ENCODE data around the gene PTPN18. TPM values are rescaled to one million over a fixed set of nuclear protein-coding genes. Genes with fewer than 3 reads are reported as not detected.

Gene PTPN18
- total and polyA plus RNA-seq, 2 donors (not counting 3 experiments of a cell fraction or from before 2014, with no cell fraction given), result 39.4 to 39.6 TPM

GRCh38 chr2:130319536-130319935 is 36.3 kb upstream of the PTPN18 start:
- H3K79me2 ChIP-seq (ENCODE audit: control insufficient read depth, insufficient read depth, low read length), result no peaks in the 10 kb centered on the region
- dilution Hi-C loops (cut with MboI; ENCODE audit: extremely low pct_ligation_motif_present, low sequenced_read_pairs) (no loop called here), intact Hi-C loops (cut with micrococcal nuclease) (no loop called here)
- no peak for TF ChIP-seq FOS (IDR thresholded peaks at IDR 0.05; ENCODE audit: borderline replicate concordance, insufficient read depth, low read length)
- DNase-seq (ENCODE audit: low read depth, low spot score) (no peak), FAIRE-seq (no peak)
- BruUV-seq (replicated peaks), result no TSS peak
- no peaks in the 10 kb centered on the region for H3K9me3 ChIP-seq (replicated peaks; ENCODE audit: control insufficient read depth, insufficient read depth, low read length)
- H3K9me1 ChIP-seq (replicated peaks; ENCODE audit: control insufficient read depth, extremely low read depth, insufficient read depth, low read length), result no peaks in the 10 kb centered on the region
- H3K27me3 ChIP-seq (ENCODE audit: control insufficient read depth in 2 of 2, insufficient read depth in 2 of 2, low read length in 2 of 2), result peaks cover 8 to 12% of the 10 kb centered on the region in 2 experiments
- no peak overlapping the region for H3K4me3 ChIP-seq (replicated peaks in 1 of 3; ENCODE audit: insufficient read depth in 1 of 3, low read depth in 1 of 3, low read length in 3 of 3)
- no peak overlapping the region for H3K27ac ChIP-seq (ENCODE audit: insufficient read depth, low read depth, low read length)
- H3K4me2 ChIP-seq (ENCODE audit: insufficient read depth, low read length), result no peak overlapping the region
- ChIA-PET POLR2A (no interaction called here), CTCF (interaction anchor here (1.4 to 1.5 kb wide), 2 partner anchors 11 to 14 kb away, joined by 3 to 5 read pairs; no protein-coding TSS in a partner anchor)
- no peaks in the 10 kb centered on the region for H4K20me1 ChIP-seq (replicated peaks; ENCODE audit: control insufficient read depth, extremely low read depth, insufficient read depth, low read length)
- no peak overlapping the region for H3K9ac ChIP-seq (replicated peaks; ENCODE audit: extremely low read depth, insufficient read depth, low read length)
- H3K36me3 ChIP-seq (ENCODE audit: control insufficient read depth in 2 of 2, extremely low read depth in 1 of 2, insufficient read depth in 2 of 2, low read length in 2 of 2), result no peaks in the 10 kb centered on the region
- no peak overlapping the region for H2AFZ ChIP-seq (ENCODE audit: low read depth, low read length)
- no peaks in the 10 kb centered on the region for H3K4me1 ChIP-seq (ENCODE audit: control insufficient read depth, extremely low read depth, insufficient read depth, low read length)

GRCh38 chr2:130327703-130328527 is 27.9 kb upstream of the PTPN18 start:
- H2AFZ ChIP-seq (ENCODE audit: low read depth, low read length), result no peak overlapping the region
- H3K36me3 ChIP-seq (ENCODE audit: control insufficient read depth in 2 of 2, extremely low read depth in 1 of 2, insufficient read depth in 2 of 2, low read length in 2 of 2), result no peaks in the 10 kb centered on the region
- H3K4me3 ChIP-seq (replicated peaks in 1 of 3; ENCODE audit: insufficient read depth in 1 of 3, low read depth in 1 of 3, low read length in 3 of 3), result no peak overlapping the region
- no peak for DNase-seq (ENCODE audit: low read depth, low spot score)
- no peak overlapping the region for H3K27ac ChIP-seq (ENCODE audit: insufficient read depth, low read depth, low read length)
- peaks cover 12 to 35% of the 10 kb centered on the region in 2 experiments for H3K27me3 ChIP-seq (ENCODE audit: control insufficient read depth in 2 of 2, insufficient read depth in 2 of 2, low read length in 2 of 2)
- no peaks in the 10 kb centered on the region for H3K9me3 ChIP-seq (replicated peaks; ENCODE audit: control insufficient read depth, insufficient read depth, low read length)
- no peaks in the 10 kb centered on the region for H4K20me1 ChIP-seq (replicated peaks; ENCODE audit: control insufficient read depth, extremely low read depth, insufficient read depth, low read length)
- BruUV-seq (replicated peaks), result no TSS peak
- ChIA-PET POLR2A (interaction anchor here (0.6 kb wide), 1 partner anchor 9 kb away, joined by 8 read pairs; no protein-coding TSS in a partner anchor), CTCF (interaction anchor here (1.2 to 1.8 kb wide), 2 partner anchors 146 to 391 kb away, joined by 3 to 7 read pairs; partner anchors contain the start of gene SMPD4)
- TF ChIP-seq GATA2 (IDR thresholded peaks at IDR 0.05; ENCODE audit: insufficient read depth, insufficient read length, low read depth, low read length) (no peak), EZH2 (IDR thresholded peaks at IDR 0.05; ENCODE audit: borderline replicate concordance, low read depth, low read length, severe bottlenecking) (no peak), JUN (IDR thresholded peaks at IDR 0.05; ENCODE audit: borderline replicate concordance, insufficient read depth, insufficient read length, low read depth) (no peak), FOS (IDR thresholded peaks at IDR 0.05; ENCODE audit: borderline replicate concordance, insufficient read depth, low read length) (no peak)
- FAIRE-seq, result no peak
- no peaks in the 10 kb centered on the region for H3K79me2 ChIP-seq (ENCODE audit: control insufficient read depth, insufficient read depth, low read length)
- no peak overlapping the region for H3K9ac ChIP-seq (replicated peaks; ENCODE audit: extremely low read depth, insufficient read depth, low read length)
- intact Hi-C loops (cut with micrococcal nuclease) (no loop called here), dilution Hi-C loops (cut with MboI; ENCODE audit: extremely low pct_ligation_motif_present, low sequenced_read_pairs) (no loop called here)
- no peaks in the 10 kb centered on the region for H3K9me1 ChIP-seq (replicated peaks; ENCODE audit: control insufficient read depth, extremely low read depth, insufficient read depth, low read length)
- no peak overlapping the region for H3K4me2 ChIP-seq (ENCODE audit: insufficient read depth, low read length)
- no peaks in the 10 kb centered on the region for H3K4me1 ChIP-seq (ENCODE audit: control insufficient read depth, extremely low read depth, insufficient read depth, low read length)
